H1 (cell line): ENCODE results near the gene ARTN. TPM values are rescaled to one million over a fixed set of nuclear protein-coding genes. Genes with fewer than 3 reads are reported as not detected.

Experiments used
- JUN ChIP-seq: IDR thresholded peaks from 2 replicates; pipeline ENCODE4 v1.6.1; 2011; ENCODE audit warnings: low read depth, mild to moderate bottlenecking, improper control_type of control experiment, low read length
- polyA plus RNA-seq, 7 experiments: library from polyadenylated mRNA; depleted of rRNA in 3 of 7; stranded (reverse) in 5 of 7; unstranded in 2 of 7; fragments of >200 nt in 5 of 7; fragments of 200-250 nt in 2 of 7; gene quantifications; 1 replicate in 5 of 7; 2 replicates in 1 of 7; 4 replicates in 1 of 7; pipeline versions ENCODE4 v1.2.1 to v1.2.3, GENCODE V29; 2011 to 2013; ENCODE audit warnings: missing spikeins in 2 of 7, mixed read lengths in 2 of 7
- total RNA-seq: library from RNA; stranded (reverse); fragmentation: NEBNext Ultra II Directional; extraction: Animal tissue kit (Norgen Biotek cat#: 25700); gene quantifications from 2 replicates; pipeline ENCODE4 v1.2.1, GENCODE V29; 2021

ARTN gene
- total and polyA plus RNA-seq, 2 of the 8 experiments (the other 6 are each of a cell fraction or from before 2014, with no cell fraction given), result 13.5 to 22.7 TPM

- TF ChIP-seq JUN, result no peak
- TF ChIP-seq, all 59 proteins: peak for 3
These were observed 48.3 kb upstream of the ARTN start (continued) for GRCh38 chr1:43885279-43885801.
